ENCODE measurements around the gene PDIA6. TPM values are rescaled to one million over a fixed set of nuclear protein-coding genes. Genes with fewer than 3 reads are reported as not detected.

The PDIA6 gene, protein sequence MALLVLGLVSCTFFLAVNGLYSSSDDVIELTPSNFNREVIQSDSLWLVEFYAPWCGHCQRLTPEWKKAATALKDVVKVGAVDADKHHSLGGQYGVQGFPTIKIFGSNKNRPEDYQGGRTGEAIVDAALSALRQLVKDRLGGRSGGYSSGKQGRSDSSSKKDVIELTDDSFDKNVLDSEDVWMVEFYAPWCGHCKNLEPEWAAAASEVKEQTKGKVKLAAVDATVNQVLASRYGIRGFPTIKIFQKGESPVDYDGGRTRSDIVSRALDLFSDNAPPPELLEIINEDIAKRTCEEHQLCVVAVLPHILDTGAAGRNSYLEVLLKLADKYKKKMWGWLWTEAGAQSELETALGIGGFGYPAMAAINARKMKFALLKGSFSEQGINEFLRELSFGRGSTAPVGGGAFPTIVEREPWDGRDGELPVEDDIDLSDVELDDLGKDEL
- 363 and 448 TPM in 2 replicates for total RNA-seq

DNA sequence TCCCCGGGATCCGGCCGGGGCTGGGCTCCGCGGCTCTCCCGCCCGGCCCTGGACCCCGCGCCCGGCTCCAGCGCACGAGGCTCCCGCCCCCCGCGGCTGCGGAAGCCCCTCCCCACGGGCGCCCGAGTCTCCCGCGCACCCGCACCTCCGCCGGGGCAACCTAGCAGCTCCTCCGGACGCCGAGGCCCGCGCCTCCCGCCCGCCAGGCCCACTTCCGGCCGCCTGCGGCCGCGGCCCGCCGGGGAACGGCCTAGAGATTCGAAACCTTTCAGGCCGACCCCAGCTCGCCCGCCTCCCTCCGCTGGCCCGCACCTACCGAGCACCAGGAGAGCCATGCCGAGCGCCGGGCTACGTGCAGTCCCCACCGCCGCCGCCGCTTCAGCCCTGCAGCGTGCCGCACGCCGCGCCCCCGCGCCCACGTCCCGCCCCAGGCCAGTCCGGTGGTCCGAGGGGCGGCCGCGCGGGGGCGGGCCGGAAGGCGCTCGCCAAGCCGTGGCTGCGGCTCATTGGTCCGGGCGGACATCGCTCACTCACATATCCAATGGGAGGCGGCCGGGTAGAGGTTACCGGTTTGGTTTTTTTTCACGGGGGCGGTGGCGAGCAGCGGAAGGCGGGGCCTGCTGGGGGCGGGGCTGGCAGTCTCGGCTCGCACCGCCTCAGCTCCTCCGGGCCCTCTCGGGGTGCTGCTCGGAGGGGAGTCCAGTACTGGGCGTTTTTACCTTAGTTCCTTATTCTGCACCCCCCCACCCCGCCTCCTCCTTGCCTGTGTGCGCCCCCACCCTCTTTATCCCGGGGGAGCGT is at the start of gene PDIA6:
PDIA6 (minus strand) TSS at position 424 of the 801 bp plus-strand sequence; CDS start at position 335, 89 bp downstream.

Other genes with a start within 250 kb of the PDIA6 start
- 35.4 and 43.7 TPM in 2 replicates for gene NOL10, start 122.8 kb downstream of the PDIA6 start, total RNA-seq
- 0.24 and 0.43 TPM in 2 replicates for gene ATP6V1C2, start 91.2 kb downstream of the PDIA6 start, total RNA-seq
- 0.48 TPM in 1 of 2 replicates, not detected in the other for gene KCNF1, start 99.1 kb upstream of the PDIA6 start, total RNA-seq